ENCODE results near the gene IFI27. TPM values are rescaled to one million over a fixed set of nuclear protein-coding genes. Genes with fewer than 3 reads are reported as not detected.

IFI27 gene
- total RNA-seq, 1 experiment from 2014 or later = 4.9 TPM

- Histone ChIP-seq H3K9me3 (ENCODE audit: low read depth, low read length, poor library complexity, severe bottlenecking) (no peaks in the 10 kb centered on the region), H3K27ac (ENCODE audit: low read depth, low read length, poor library complexity, severe bottlenecking) (no peak overlapping the region), H3K4me3 (ENCODE audit: low read depth, low read length, poor library complexity, severe bottlenecking) (no peak overlapping the region), H3K27me3 (replicated peaks; ENCODE audit: insufficient read depth, low read depth, low read length, poor library complexity) (no peaks in the 10 kb centered on the region), H3K36me3 (ENCODE audit: insufficient read depth, low read length, poor library complexity, severe bottlenecking) (no peaks in the 10 kb centered on the region), H3K4me1 (ENCODE audit: insufficient read depth, low read length, poor library complexity, severe bottlenecking) (no peaks in the 10 kb centered on the region)
- POLR2A ChIA-PET (ENCODE audit: low non-redundant PET) = interaction anchor here (0.5 kb wide), 1 partner anchor 748 kb away, joined by 13 read pairs; no protein-coding TSS in a partner anchor
- no TSS peak for BruUV-seq (replicated peaks)
- CTCF ChIA-PET = no interaction called here
- intact Hi-C loops (cut with micrococcal nuclease; ENCODE audit: unreplicated experiment) = no loop called here
- TF ChIP-seq EZH2 (IDR thresholded peaks at IDR 0.05; ENCODE audit: borderline replicate concordance, low read depth, low read length, poor library complexity, severe bottlenecking) (no peak), CTCF (conservative IDR thresholded peaks at IDR 0.05; ENCODE audit: low read depth, low read length) (no peak)
- no peak for DNase-seq (ENCODE audit: low spot score)
Measured at GRCh38 chr14:94089479-94089878, 21.1 kb upstream of the IFI27 start.

- CTCF ChIA-PET = no interaction called here
- no peak for DNase-seq (ENCODE audit: low spot score)
- POLR2A ChIA-PET (ENCODE audit: low non-redundant PET) = no interaction called here
- Histone ChIP-seq H3K4me3 (ENCODE audit: low read depth, low read length, poor library complexity, severe bottlenecking) (no peak overlapping the region), H3K4me1 (ENCODE audit: insufficient read depth, low read length, poor library complexity, severe bottlenecking) (no peaks in the 10 kb centered on the region), H3K9me3 (ENCODE audit: low read depth, low read length, poor library complexity, severe bottlenecking) (no peaks in the 10 kb centered on the region), H3K27ac (ENCODE audit: low read depth, low read length, poor library complexity, severe bottlenecking) (no peak overlapping the region), H3K36me3 (ENCODE audit: insufficient read depth, low read length, poor library complexity, severe bottlenecking) (no peaks in the 10 kb centered on the region), H3K27me3 (replicated peaks; ENCODE audit: insufficient read depth, low read depth, low read length, poor library complexity) (no peaks in the 10 kb centered on the region)
- intact Hi-C loops (cut with micrococcal nuclease; ENCODE audit: unreplicated experiment) = no loop called here
- TF ChIP-seq CTCF (conservative IDR thresholded peaks at IDR 0.05; ENCODE audit: low read depth, low read length) (no peak), EZH2 (IDR thresholded peaks at IDR 0.05; ENCODE audit: borderline replicate concordance, low read depth, low read length, poor library complexity, severe bottlenecking) (no peak)
- no TSS peak for BruUV-seq (replicated peaks)
Measured at GRCh38 chr14:94093418-94093817, 17.1 kb upstream of the IFI27 start.

- DNase-seq (ENCODE audit: low spot score) = no peak
- ChIA-PET CTCF (no interaction called here), POLR2A (ENCODE audit: low non-redundant PET) (no interaction called here)
- Histone ChIP-seq H3K9me3 (ENCODE audit: low read depth, low read length, poor library complexity, severe bottlenecking) (no peaks in the 10 kb centered on the region), H3K4me3 (ENCODE audit: low read depth, low read length, poor library complexity, severe bottlenecking) (no peak overlapping the region), H3K27me3 (replicated peaks; ENCODE audit: insufficient read depth, low read depth, low read length, poor library complexity) (no peaks in the 10 kb centered on the region), H3K4me1 (ENCODE audit: insufficient read depth, low read length, poor library complexity, severe bottlenecking) (no peaks in the 10 kb centered on the region), H3K36me3 (ENCODE audit: insufficient read depth, low read length, poor library complexity, severe bottlenecking) (no peaks in the 10 kb centered on the region), H3K27ac (ENCODE audit: low read depth, low read length, poor library complexity, severe bottlenecking) (no peak overlapping the region)
- no peak for TF ChIP-seq EZH2 (IDR thresholded peaks at IDR 0.05; ENCODE audit: borderline replicate concordance, low read depth, low read length, poor library complexity, severe bottlenecking)
- TF ChIP-seq CTCF (conservative IDR thresholded peaks at IDR 0.05; ENCODE audit: low read depth, low read length) = no peak
- no TSS peak for BruUV-seq (replicated peaks)
- intact Hi-C loops (cut with micrococcal nuclease; ENCODE audit: unreplicated experiment) = no loop called here
Measured at GRCh38 chr14:94097091-94097490, 13.4 kb upstream of the IFI27 start.
